Endothelial cell (in vitro differentiated cells): ENCODE results near the gene IZUMO1. TPM values are rescaled to one million over a fixed set of nuclear protein-coding genes. Genes with fewer than 3 reads are reported as not detected.
"Not testable (repeated sequence)": the region's sequence is repeated elsewhere in the genome, so short reads cannot be mapped to it uniquely, and the experiment has no call there.

Source experiments
- DNase-seq: peaks from one replicate; pipeline ENCODE4 v3.0.0; 2021; ENCODE audit warnings: low spot score
- H3K27ac Mint-ChIP-seq: one replicate; pipeline ENCODE4 v1.8.0; 2021; ENCODE audit warnings: mixed read lengths, inconsistent platforms; ENCODE audit not compliant: unreplicated experiment
- H3K27me3 Mint-ChIP-seq: one replicate; pipeline ENCODE4 v1.8.0; 2021; ENCODE audit warnings: mild to moderate bottlenecking, moderate library complexity, mixed read lengths, inconsistent platforms; ENCODE audit not compliant: unreplicated experiment
- H3K36me3 Mint-ChIP-seq: one replicate; pipeline ENCODE4 v1.8.0; 2021; ENCODE audit warnings: mild to moderate bottlenecking, low read depth, mixed read lengths, inconsistent platforms; ENCODE audit not compliant: unreplicated experiment
- H3K4me1 Mint-ChIP-seq: one replicate; pipeline ENCODE4 v1.8.0; 2021; ENCODE audit warnings: mild to moderate bottlenecking, mixed read lengths, inconsistent platforms; ENCODE audit not compliant: unreplicated experiment
- H3K4me3 Mint-ChIP-seq: one replicate; pipeline ENCODE4 v1.8.0; 2021; ENCODE audit warnings: mild to moderate bottlenecking, mixed read lengths, inconsistent platforms; ENCODE audit not compliant: unreplicated experiment
- H3K9me3 Mint-ChIP-seq: one replicate; pipeline ENCODE4 v1.8.0; 2021; ENCODE audit warnings: mixed read lengths, inconsistent platforms; ENCODE audit not compliant: unreplicated experiment
- CTCF ChIP-seq: fragments of 200-600 bp; sonication (generic); IDR thresholded peaks from one replicate; pipeline ENCODE4 v1.5.0; 2021; ENCODE audit warnings: antibody characterized with exemption; ENCODE audit not compliant: unreplicated experiment
- total RNA-seq: library from RNA; stranded (reverse); fragmentation: NEBNext Ultra II Directional; extraction: Animal tissue kit (Norgen Biotek cat#: 25700); gene quantifications from one replicate; pipeline ENCODE4 v1.2.1, GENCODE V29; 2021; ENCODE audit not compliant: unreplicated experiment

The IZUMO1 gene
- total RNA-seq, 1 donor from 2014 or later: 3.3 TPM

- H3K9me3 Mint-ChIP-seq: no peaks in the 10 kb centered on the region
- peaks cover 23% of the 10 kb centered on the region for H3K27me3 Mint-ChIP-seq
- peak within 1 kb of the TSS; percentile 72 for H3K4me3 Mint-ChIP-seq
- peak within 1 kb of the TSS; percentile 76 for H3K27ac Mint-ChIP-seq
- H3K4me1 Mint-ChIP-seq: peaks cover 29% of the 10 kb centered on the region
- peaks cover 22% of the 10 kb centered on the region for H3K36me3 Mint-ChIP-seq
- DNase-seq: no peak
- no peak for TF ChIP-seq CTCF
Observed at GRCh38 chr19:48719263-48720171, 27.2 kb downstream of the IZUMO1 start, which contains the start of gene MAMSTR. MAMSTR (minus strand) TSS chr19:48719725; CDS start chr19:48719031, 694 bp downstream.

- TF ChIP-seq CTCF: no peak
- peaks cover 20% of the 10 kb centered on the region for H3K27me3 Mint-ChIP-seq
- DNase-seq: no peak
- peaks cover 23% of the 10 kb centered on the region for H3K4me1 Mint-ChIP-seq
- H3K36me3 Mint-ChIP-seq: peaks cover 20% of the 10 kb centered on the region
- H3K4me3 Mint-ChIP-seq: peak overlapping the region; percentile 72
- no peaks in the 10 kb centered on the region for H3K9me3 Mint-ChIP-seq
- H3K27ac Mint-ChIP-seq: peak overlapping the region; percentile 76
Observed at GRCh38 chr19:48718711-48719231, 27.9 kb downstream of the IZUMO1 start.

- H3K36me3 Mint-ChIP-seq: peaks cover 20% of the 10 kb centered on the region
- DNase-seq, H3K4me3 Mint-ChIP-seq, H3K9me3 Mint-ChIP-seq, H3K27ac Mint-ChIP-seq: not testable (repeated sequence)
- peaks cover 20% of the 10 kb centered on the region for H3K27me3 Mint-ChIP-seq
- peaks cover 23% of the 10 kb centered on the region for H3K4me1 Mint-ChIP-seq
Observed at GRCh38 chr19:48718106-48718505, 28.6 kb downstream of the IZUMO1 start.

GRCh38 chr19:48716562-48717291 lies 30.0 kb downstream of the IZUMO1 start:
- H3K27ac Mint-ChIP-seq: peak overlapping the region; percentile 81
- H3K4me1 Mint-ChIP-seq: peaks cover 17% of the 10 kb centered on the region
- peaks cover 22% of the 10 kb centered on the region for H3K27me3 Mint-ChIP-seq
- H3K4me3 Mint-ChIP-seq: peak overlapping the region; percentile 68
- TF ChIP-seq CTCF: no peak
- no peaks in the 10 kb centered on the region for H3K9me3 Mint-ChIP-seq
- peaks cover 9% of the 10 kb centered on the region for H3K36me3 Mint-ChIP-seq
- peak; percentile 36 for DNase-seq

- no peak for TF ChIP-seq CTCF
- peaks cover 17% of the 10 kb centered on the region for H3K4me1 Mint-ChIP-seq
- H3K27ac Mint-ChIP-seq: peak overlapping the region; percentile 38
- H3K36me3 Mint-ChIP-seq: peaks cover 9% of the 10 kb centered on the region
- no peak overlapping the region for H3K4me3 Mint-ChIP-seq
- peaks cover 24% of the 10 kb centered on the region for H3K27me3 Mint-ChIP-seq
- H3K9me3 Mint-ChIP-seq: no peaks in the 10 kb centered on the region
- DNase-seq: no peak
Observed at GRCh38 chr19:48715681-48716171, 31.0 kb downstream of the IZUMO1 start.
